GM18505 (cell line): Measurements from ENCODE around the gene SORCS2.

Experiments
- ATAC-seq: cut with Tn5 transposase; IDR thresholded peaks from one replicate; pipeline ENCODE4 v1.9.1; 2021; ENCODE audit not compliant: unreplicated experiment
- POLR2A ChIP-seq: IDR thresholded peaks from 4 replicates; pipeline ENCODE4 v1.6.1; 2011; ENCODE audit warnings: borderline replicate concordance; ENCODE audit not compliant: insufficient read depth, insufficient read length; ENCODE audit errors: extremely low read depth

Gene SORCS2

GRCh38 chr4:7510538-7510937 lies 318.2 kb downstream of the SORCS2 start:
- no peak for ATAC-seq
- no peak for TF ChIP-seq POLR2A

GRCh38 chr4:7511525-7511924 lies 319.2 kb downstream of the SORCS2 start:
- no peak for TF ChIP-seq POLR2A
- no peak for ATAC-seq

GRCh38 chr4:7512428-7512827 lies 320.1 kb downstream of the SORCS2 start:
- no peak for ATAC-seq

GRCh38 chr4:7512946-7513345 lies 320.6 kb downstream of the SORCS2 start:
- no peak for TF ChIP-seq POLR2A
- no peak for ATAC-seq

More at GRCh38 chr4:7512428-7512827, 320.1 kb downstream of the SORCS2 start:
- no peak for TF ChIP-seq POLR2A

GRCh38 chr4:7513671-7514070 lies 321.3 kb downstream of the SORCS2 start:
- TF ChIP-seq POLR2A, result no peak
- ATAC-seq, result no peak

GRCh38 chr4:7514281-7514680 lies 321.9 kb downstream of the SORCS2 start:
- no peak for ATAC-seq
- TF ChIP-seq POLR2A, result no peak

- no peak for ATAC-seq
- no peak for TF ChIP-seq POLR2A
Observed at GRCh38 chr4:7514789-7515188, 322.5 kb downstream of the SORCS2 start.

GRCh38 chr4:7515390-7515902 lies 323.1 kb downstream of the SORCS2 start:
- TF ChIP-seq POLR2A, result no peak
- ATAC-seq, result no peak

- no peak for ATAC-seq
- TF ChIP-seq POLR2A, result no peak
Observed at GRCh38 chr4:7516096-7516772, 323.9 kb downstream of the SORCS2 start.

- no peak for ATAC-seq
- no peak for TF ChIP-seq POLR2A
Observed at GRCh38 chr4:7516773-7517144, 324.4 kb downstream of the SORCS2 start.

- no peak for ATAC-seq
- TF ChIP-seq POLR2A, result no peak
Observed at GRCh38 chr4:7518871-7519637, 326.7 kb downstream of the SORCS2 start.

GRCh38 chr4:7519638-7520376 lies 327.5 kb downstream of the SORCS2 start:
- TF ChIP-seq POLR2A, result no peak
- ATAC-seq, result no peak

- no peak for ATAC-seq
- TF ChIP-seq POLR2A, result no peak
Observed at GRCh38 chr4:7521666-7522065, 329.3 kb downstream of the SORCS2 start.
